Panc1 (cell line): ENCODE data around the gene SMG1. TPM values are rescaled to one million over a fixed set of nuclear protein-coding genes. Genes with fewer than 3 reads are reported as not detected.

Experiments used
- ATAC-seq: fragments of 200-7000 bp; cut with Tn5 transposase; 2 replicates; pipeline ENCODE4 v1.9.1; 2020; ENCODE audit warnings: mild to moderate bottlenecking, moderate library complexity
- BruUV-seq: library from RNA; stranded (reverse); fragments of 400-500 nt; replicated peaks from 2 replicates; lab custom pipeline; 2021; lab: Mats Ljungman, UMichigan
- CTCF ChIA-PET: fragments of 300-600 bp; sonication (Branson Sonifier 250); formaldehyde crosslinking; loops from one replicate; lab custom pipeline; 2022; ENCODE audit warnings: antibody characterized with exemption; lab: Charles Lee
- POLR2A ChIA-PET: fragments of 300-600 bp; sonication (Branson Sonifier 250); formaldehyde crosslinking; loops from one replicate; lab custom pipeline; 2022; ENCODE audit warnings: antibody characterized with exemption; lab: Charles Lee
- DNase-seq: peaks from one replicate; pipeline ENCODE4 v3.0.0-alpha.2; 2010; ENCODE audit warnings: low read depth, low spot score
- H3K27ac ChIP-seq: 2 replicates; pipeline ENCODE4 v1.5.1; 2011; ENCODE audit warnings: mild to moderate bottlenecking, low read length, inconsistent platforms
- H3K27me3 ChIP-seq: fragments of 200-500 bp; sonication (Bioruptor generic); 2 replicates; pipeline ENCODE4 v1.6.0; 2014; ENCODE audit warnings: low read length, inconsistent platforms; ENCODE audit not compliant: control insufficient read depth, insufficient read depth
- H3K36me3 ChIP-seq: fragments of 200-500 bp; sonication (Bioruptor generic); 2 replicates; pipeline ENCODE4 v1.5.1; 2014; ENCODE audit warnings: inconsistent platforms, mild to moderate bottlenecking, low read length, moderate library complexity; ENCODE audit not compliant: control insufficient read depth, insufficient read depth
- H3K4me1 ChIP-seq: 2 replicates; pipeline ENCODE4 v1.5.1; 2011; ENCODE audit warnings: inconsistent platforms, mild to moderate bottlenecking, low read length, moderate library complexity; ENCODE audit not compliant: control insufficient read depth, insufficient read depth
- H3K4me3 ChIP-seq, 2 experiments: 2 replicates each; pipeline ENCODE4 v1.5.1; 2011 to 2012; ENCODE audit warnings: low read depth in 2 of 2, low read length in 2 of 2, mild to moderate bottlenecking in 2 of 2, inconsistent platforms in 1 of 2, moderate library complexity in 1 of 2
- H3K9me3 ChIP-seq: fragments of 200-500 bp; sonication (Bioruptor generic); 2 replicates; pipeline ENCODE4 v1.5.1; 2014; ENCODE audit warnings: low read depth, mild to moderate bottlenecking, inconsistent platforms, low read length, moderate library complexity; ENCODE audit not compliant: control insufficient read depth, insufficient read depth
- CTCF ChIP-seq: fragments of 450-650 bp; IDR thresholded peaks from 2 replicates; pipeline ENCODE4 v1.5.1; 2017; ENCODE audit warnings: mild to moderate bottlenecking
- POLR2AphosphoS5 ChIP-seq: IDR thresholded peaks from 2 replicates; pipeline ENCODE4 v1.6.1; 2012; ENCODE audit warnings: mild to moderate bottlenecking, low read depth, low read length, moderate library complexity
- REST ChIP-seq, 2 experiments: IDR thresholded peaks; 2 replicates each; pipeline ENCODE4 v1.6.1; 2011 to 2012; ENCODE audit warnings: low read depth in 2 of 2, control low read depth in 1 of 2, low read length in 1 of 2, mild to moderate bottlenecking in 1 of 2, moderate library complexity in 1 of 2; ENCODE audit not compliant: insufficient read depth in 1 of 2
- SIN3A ChIP-seq: IDR thresholded peaks from 2 replicates; pipeline ENCODE4 v1.6.1; 2012; ENCODE audit warnings: low read depth, mild to moderate bottlenecking, low read length, moderate library complexity, borderline replicate concordance; ENCODE audit not compliant: insufficient read depth
- TCF7L2 ChIP-seq: IDR thresholded peaks from 2 replicates; pipeline ENCODE4 v1.6.1; 2011; ENCODE audit warnings: mild to moderate bottlenecking, low read depth, low read length, inconsistent platforms
- in situ Hi-C: cut with HindIII; loops from 2 replicates; pipeline ENCODE4 v1.10.0; 2016; ENCODE audit warnings: low sequenced_read_pairs, low pct_unique_long_range_greater_than_20kb
- intact Hi-C: fragments of 100-400 bp; cut with micrococcal nuclease; formaldehyde crosslinking; loops from one replicate; pipeline ENCODE4 v1.10.0; 2022; ENCODE audit not compliant: unreplicated experiment
- total RNA-seq: library from RNA; stranded (reverse); gene quantifications from one replicate; pipeline ENCODE4 v1.2.1, GENCODE V29; 2021; ENCODE audit not compliant: unreplicated experiment

The SMG1 gene
- total RNA-seq, 1 experiment from 2014 or later: 113 TPM

DNA sequence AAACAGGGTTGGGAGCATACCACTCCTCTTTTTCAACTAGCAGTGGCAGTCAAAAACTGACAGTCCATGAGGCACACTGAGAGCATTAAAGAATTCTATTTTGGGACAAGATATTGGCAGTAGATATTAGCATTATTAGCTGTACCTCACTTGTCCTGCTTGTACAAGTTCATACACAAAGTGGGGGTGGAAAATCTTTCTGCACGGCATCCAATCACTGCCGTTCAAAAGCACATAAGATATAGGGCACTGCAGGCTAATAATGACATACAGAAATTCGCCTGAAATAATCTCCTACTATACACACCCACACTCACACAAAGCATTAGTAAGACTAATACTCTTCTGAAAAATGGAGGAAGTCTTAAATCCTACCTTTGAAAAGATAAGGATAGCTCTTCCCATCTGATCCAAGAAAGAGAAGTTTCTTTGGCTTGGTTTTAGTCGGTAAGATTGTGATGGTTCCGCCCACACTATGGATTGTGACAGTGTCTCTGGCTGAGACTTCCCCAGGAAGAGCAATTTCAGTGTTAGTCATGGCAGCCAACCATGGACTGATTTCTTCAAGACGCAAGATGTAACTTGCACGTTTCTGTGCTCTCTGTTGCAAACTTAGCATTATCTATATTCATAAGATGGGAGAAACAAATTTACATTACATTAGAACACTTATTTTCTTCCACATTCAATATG lies 84.2 kb downstream of the SMG1 start:
- intact Hi-C loops: no loop called here
- peaks cover 58% of the 10 kb centered on the region for H3K36me3 ChIP-seq

GRCh38 chr16:18839555-18839954 lies 86.7 kb downstream of the SMG1 start:
- TF ChIP-seq TCF7L2 (no peak), POLR2AphosphoS5 (no peak), SIN3A (no peak)
- BruUV-seq: no TSS peak
- ChIA-PET CTCF (no interaction called here), POLR2A (no interaction called here)
- in situ Hi-C loops (loop anchor here (10.0 kb wide), 1 partner anchor 135 kb away; no protein-coding TSS in a partner anchor), intact Hi-C loops (no loop called here)
- no peaks in the 10 kb centered on the region for H3K27me3 ChIP-seq
- no peak overlapping the region for H3K4me3 ChIP-seq
- H3K27ac ChIP-seq: no peak overlapping the region
- peaks cover 59% of the 10 kb centered on the region for H3K36me3 ChIP-seq
- ATAC-seq (no peak), DNase-seq (no peak)
- no peaks in the 10 kb centered on the region for H3K9me3 ChIP-seq
- H3K4me1 ChIP-seq: no peaks in the 10 kb centered on the region

More for the DNA sequence above, 84.2 kb downstream of the SMG1 start:
- ChIA-PET CTCF (no interaction called here), POLR2A (no interaction called here)
- no peaks in the 10 kb centered on the region for H3K27me3 ChIP-seq
- H3K4me3 ChIP-seq: no peak overlapping the region
- DNase-seq (no peak), ATAC-seq (no peak)
- no peak overlapping the region for H3K27ac ChIP-seq
- H3K4me1 ChIP-seq: no peaks in the 10 kb centered on the region
- no TSS peak for BruUV-seq
- no peak for TF ChIP-seq REST (IDR thresholded peaks at IDR 0.05; ENCODE audit: insufficient read depth in 1 of 2, low read depth in 2 of 2, low read length in 1 of 2)
- TF ChIP-seq CTCF: no peak
- TF ChIP-seq TCF7L2: no peak
- no peak for TF ChIP-seq POLR2AphosphoS5
- TF ChIP-seq SIN3A: no peak
- in situ Hi-C loops: no loop called here
- H3K9me3 ChIP-seq: no peaks in the 10 kb centered on the region

DNA sequence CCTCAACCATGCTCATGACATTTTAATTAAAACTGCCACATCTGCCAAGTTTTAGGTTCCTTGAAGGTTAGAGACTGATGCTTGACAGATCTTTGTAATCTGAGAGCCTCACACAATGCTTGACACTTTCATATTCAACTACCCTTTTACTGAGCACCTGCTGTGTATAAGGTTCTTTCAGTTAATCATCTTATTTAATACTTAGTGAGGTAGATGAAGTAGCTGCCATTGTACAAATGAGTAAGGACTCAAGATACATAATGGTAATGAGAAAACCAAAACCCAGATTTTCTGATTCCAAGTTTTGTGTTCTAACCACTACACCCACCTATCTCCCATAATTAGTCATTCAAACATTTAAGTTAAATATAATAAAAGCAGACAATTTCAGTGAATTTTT lies 89.5 kb downstream of the SMG1 start:
- H3K27me3 ChIP-seq: no peaks in the 10 kb centered on the region
- intact Hi-C loops (no loop called here), in situ Hi-C loops (loop anchor here (10.0 kb wide), 1 partner anchor 138 kb away; no protein-coding TSS in a partner anchor)
- no peaks in the 10 kb centered on the region for H3K4me1 ChIP-seq
- H3K9me3 ChIP-seq: no peaks in the 10 kb centered on the region
- no peak for DNase-seq
- H3K4me3 ChIP-seq: no peak overlapping the region
- ChIA-PET CTCF (no interaction called here), POLR2A (interaction anchor here (0.6 to 1.1 kb wide), 3 partner anchors 10 to 126 kb away, joined by 4 to 5 read pairs (median 4); no protein-coding TSS in a partner anchor)
- no peak overlapping the region for H3K27ac ChIP-seq
- no peak for TF ChIP-seq TCF7L2
- no peak for TF ChIP-seq REST (IDR thresholded peaks at IDR 0.05; ENCODE audit: insufficient read depth in 1 of 2, low read depth in 2 of 2, low read length in 1 of 2)
- no peak for TF ChIP-seq SIN3A
- TF ChIP-seq POLR2AphosphoS5: no peak
- TF ChIP-seq CTCF: no peak
- BruUV-seq: no TSS peak
- no peak for ATAC-seq
- peaks cover 78% of the 10 kb centered on the region for H3K36me3 ChIP-seq
